Ishikawa (cell line): Measurements from ENCODE around the gene NKX2-1.

Experiments used
- CEBPB ChIP-seq: IDR thresholded peaks from 2 replicates; pipeline ENCODE4 v1.6.1; 2012
- CREB1 ChIP-seq: IDR thresholded peaks from 2 replicates; pipeline ENCODE4 v1.6.1; 2012; ENCODE audit warnings: low read depth
- EGR1 ChIP-seq: IDR thresholded peaks from 2 replicates; pipeline ENCODE4 v1.6.1; 2012
- EP300 ChIP-seq: IDR thresholded peaks from 2 replicates; pipeline ENCODE4 v1.6.1; 2012; ENCODE audit warnings: borderline replicate concordance
- FOXM1 ChIP-seq: IDR thresholded peaks from 2 replicates; pipeline ENCODE4 v1.6.1; 2012; ENCODE audit warnings: low read depth, borderline replicate concordance
- NFIC ChIP-seq: IDR thresholded peaks from 2 replicates; pipeline ENCODE4 v1.6.1; 2012
- RAD21 ChIP-seq: IDR thresholded peaks from 2 replicates; pipeline ENCODE4 v1.6.1; 2012; ENCODE audit warnings: low read depth
- TAF1 ChIP-seq: IDR thresholded peaks from 2 replicates; pipeline ENCODE4 v1.6.1; 2012; ENCODE audit warnings: low read depth, mild to moderate bottlenecking
- TCF12 ChIP-seq: IDR thresholded peaks from 2 replicates; pipeline ENCODE4 v1.6.1; 2012; ENCODE audit warnings: low read depth
- TEAD4 ChIP-seq: IDR thresholded peaks from 2 replicates; pipeline ENCODE4 v1.6.1; 2012
- YY1 ChIP-seq: IDR thresholded peaks from 2 replicates; pipeline ENCODE4 v1.6.1; 2012; ENCODE audit warnings: low read depth
- ZBTB7A ChIP-seq: IDR thresholded peaks from 2 replicates; pipeline ENCODE4 v1.6.1; 2012; ENCODE audit warnings: low read depth
- TF ChIP-seq, protein P1 (sequence below): IDR thresholded peaks from 2 replicates; pipeline ENCODE4 v1.6.1; 2012
- TF ChIP-seq, protein P2 (sequence below): IDR thresholded peaks from 2 replicates; pipeline ENCODE4 v1.6.1; 2012; ENCODE audit warnings: low read depth, mild to moderate bottlenecking
- TF ChIP-seq, protein P3 (sequence below): IDR thresholded peaks from 2 replicates; pipeline ENCODE4 v1.6.1; 2012

NKX2-1 gene

GRCh38 chr14:36493761-36494160 lies 26.3 kb downstream of the NKX2-1 start:
- TF ChIP-seq EGR1 (no peak), ZBTB7A (no peak), TEAD4 (no peak), CREB1 (no peak), NFIC (no peak), TCF12 (no peak), TAF1 (no peak), FOXM1 (no peak), CEBPB (no peak), YY1 (no peak), EP300 (no peak), RAD21 (no peak)
- TF ChIP-seq, protein P1, sequence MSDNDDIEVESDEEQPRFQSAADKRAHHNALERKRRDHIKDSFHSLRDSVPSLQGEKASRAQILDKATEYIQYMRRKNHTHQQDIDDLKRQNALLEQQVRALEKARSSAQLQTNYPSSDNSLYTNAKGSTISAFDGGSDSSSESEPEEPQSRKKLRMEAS, result no peak
- TF ChIP-seq, protein P2, sequence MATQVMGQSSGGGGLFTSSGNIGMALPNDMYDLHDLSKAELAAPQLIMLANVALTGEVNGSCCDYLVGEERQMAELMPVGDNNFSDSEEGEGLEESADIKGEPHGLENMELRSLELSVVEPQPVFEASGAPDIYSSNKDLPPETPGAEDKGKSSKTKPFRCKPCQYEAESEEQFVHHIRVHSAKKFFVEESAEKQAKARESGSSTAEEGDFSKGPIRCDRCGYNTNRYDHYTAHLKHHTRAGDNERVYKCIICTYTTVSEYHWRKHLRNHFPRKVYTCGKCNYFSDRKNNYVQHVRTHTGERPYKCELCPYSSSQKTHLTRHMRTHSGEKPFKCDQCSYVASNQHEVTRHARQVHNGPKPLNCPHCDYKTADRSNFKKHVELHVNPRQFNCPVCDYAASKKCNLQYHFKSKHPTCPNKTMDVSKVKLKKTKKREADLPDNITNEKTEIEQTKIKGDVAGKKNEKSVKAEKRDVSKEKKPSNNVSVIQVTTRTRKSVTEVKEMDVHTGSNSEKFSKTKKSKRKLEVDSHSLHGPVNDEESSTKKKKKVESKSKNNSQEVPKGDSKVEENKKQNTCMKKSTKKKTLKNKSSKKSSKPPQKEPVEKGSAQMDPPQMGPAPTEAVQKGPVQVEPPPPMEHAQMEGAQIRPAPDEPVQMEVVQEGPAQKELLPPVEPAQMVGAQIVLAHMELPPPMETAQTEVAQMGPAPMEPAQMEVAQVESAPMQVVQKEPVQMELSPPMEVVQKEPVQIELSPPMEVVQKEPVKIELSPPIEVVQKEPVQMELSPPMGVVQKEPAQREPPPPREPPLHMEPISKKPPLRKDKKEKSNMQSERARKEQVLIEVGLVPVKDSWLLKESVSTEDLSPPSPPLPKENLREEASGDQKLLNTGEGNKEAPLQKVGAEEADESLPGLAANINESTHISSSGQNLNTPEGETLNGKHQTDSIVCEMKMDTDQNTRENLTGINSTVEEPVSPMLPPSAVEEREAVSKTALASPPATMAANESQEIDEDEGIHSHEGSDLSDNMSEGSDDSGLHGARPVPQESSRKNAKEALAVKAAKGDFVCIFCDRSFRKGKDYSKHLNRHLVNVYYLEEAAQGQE, result no peak
- TF ChIP-seq, protein P3, sequence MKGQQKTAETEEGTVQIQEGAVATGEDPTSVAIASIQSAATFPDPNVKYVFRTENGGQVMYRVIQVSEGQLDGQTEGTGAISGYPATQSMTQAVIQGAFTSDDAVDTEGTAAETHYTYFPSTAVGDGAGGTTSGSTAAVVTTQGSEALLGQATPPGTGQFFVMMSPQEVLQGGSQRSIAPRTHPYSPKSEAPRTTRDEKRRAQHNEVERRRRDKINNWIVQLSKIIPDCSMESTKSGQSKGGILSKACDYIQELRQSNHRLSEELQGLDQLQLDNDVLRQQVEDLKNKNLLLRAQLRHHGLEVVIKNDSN, result no peak

DNA sequence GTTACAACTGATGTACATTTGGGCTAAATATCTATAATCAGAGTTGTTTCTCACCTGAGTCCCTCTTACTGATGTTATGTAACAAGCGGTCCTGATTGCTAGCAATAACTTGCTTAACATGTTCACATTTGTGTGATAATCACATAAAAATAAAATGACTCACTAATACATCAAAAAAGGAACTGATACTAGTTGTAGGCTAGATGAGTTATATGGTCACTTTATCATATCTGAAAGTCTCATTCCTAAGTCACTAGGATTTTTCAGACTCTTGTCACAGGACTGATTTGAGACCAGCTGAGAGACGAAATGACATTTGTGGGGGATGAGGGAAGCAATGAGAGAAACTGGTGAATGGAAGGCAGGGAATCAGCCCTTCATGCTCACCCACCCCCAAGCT lies 34.3 kb downstream of the NKX2-1 start:
- TF ChIP-seq NFIC (no peak), ZBTB7A (no peak), YY1 (no peak), TCF12 (no peak), TAF1 (no peak), EP300 (no peak), RAD21 (no peak), CEBPB (no peak), EGR1 (no peak), CREB1 (no peak), TEAD4 (no peak), FOXM1 (no peak)
- TF ChIP-seq, protein P1, result no peak
- TF ChIP-seq, protein P2, result no peak
- TF ChIP-seq, protein P3, result no peak

GRCh38 chr14:36479344-36479743 lies 40.7 kb downstream of the NKX2-1 start:
- no peak for TF ChIP-seq ZBTB7A
- TF ChIP-seq, protein P1, result no peak
- no peak for TF ChIP-seq TEAD4
- no peak for TF ChIP-seq FOXM1
- TF ChIP-seq TCF12, result no peak
- TF ChIP-seq RAD21, result no peak
- TF ChIP-seq EP300, result no peak

- TF ChIP-seq, protein P3, result no peak
- no peak for TF ChIP-seq EP300
- no peak for TF ChIP-seq NFIC
- TF ChIP-seq, protein P1, result no peak
- no peak for TF ChIP-seq TEAD4
- TF ChIP-seq TAF1, result no peak
- TF ChIP-seq TCF12, result no peak
- TF ChIP-seq, protein P2, result no peak
- no peak for TF ChIP-seq CREB1
Observed at GRCh38 chr14:36478782-36479181, 41.2 kb downstream of the NKX2-1 start.
